OCI-LY3 (cell line): ENCODE measurements around the gene MIEF1.

Experiments
- H2AFZ ChIP-seq: fragments of 200-600, 300-600 bp; shearing (Covaris generic); 2 replicates; pipeline ENCODE4 v1.6.0; 2014; ENCODE audit warnings: antibody characterized with exemption, low read depth, low read length
- H3K27ac ChIP-seq: fragments of 200-600, 300-600 bp; sonication (generic); 2 replicates; pipeline ENCODE4 v1.5.1; 2014; ENCODE audit warnings: mild to moderate bottlenecking, low read length, moderate library complexity, mixed read lengths
- H3K27me3 ChIP-seq: fragments of 200-600, 300-600 bp; sonication (generic); 2 replicates; pipeline ENCODE4 v1.6.1; 2014; ENCODE audit warnings: low read depth, low read length, mixed read lengths
- H3K36me3 ChIP-seq: fragments of 200-600, 300-600 bp; sonication (generic); replicated peaks from 2 replicates; pipeline ENCODE3; 2014; ENCODE audit warnings: low read depth, low read length, mixed read lengths
- H3K4me1 ChIP-seq: fragments of 300-600, 200-600 bp; sonication (generic); 2 replicates; pipeline ENCODE4 v1.6.1; 2014; ENCODE audit warnings: low read length, mixed read lengths
- H3K4me2 ChIP-seq: fragments of 200-600, 300-600 bp; sonication (generic); 2 replicates; pipeline ENCODE4 v1.6.1; 2014; ENCODE audit warnings: low read length, mixed read lengths
- H3K4me3 ChIP-seq: fragments of 300-600, 200-600 bp; sonication (generic); 2 replicates; pipeline ENCODE4 v1.5.1; 2014; ENCODE audit warnings: antibody characterized with exemption, mild to moderate bottlenecking, low read length, moderate library complexity
- H3K79me2 ChIP-seq: fragments of 300-600, 200-600 bp; shearing (Covaris generic); 2 replicates; pipeline ENCODE4 v1.6.1; 2014; ENCODE audit warnings: mild to moderate bottlenecking, low read length, mixed read lengths
- H3K9ac ChIP-seq: fragments of 300-600, 200-600 bp; shearing (Covaris generic); 2 replicates; pipeline ENCODE4 v1.6.0; 2014; ENCODE audit warnings: mild to moderate bottlenecking, low read length, moderate library complexity
- H3K9me3 ChIP-seq: fragments of 200-600, 300-600 bp; shearing (Covaris generic); 2 replicates; pipeline ENCODE4 v1.6.1; 2014; ENCODE audit warnings: low read length, mixed read lengths; ENCODE audit not compliant: insufficient read depth
- H4K20me1 ChIP-seq: fragments of 200-600, 300-600 bp; sonication (generic); 2 replicates; pipeline ENCODE4 v1.6.1; 2016; ENCODE audit warnings: low read length, mixed read lengths; ENCODE audit not compliant: insufficient read depth
- CTCF ChIP-seq: fragments of 200-600, 300-600 bp; sonication (generic); IDR thresholded peaks from 2 replicates; pipeline ENCODE4 v1.5.1; 2014; ENCODE audit warnings: antibody characterized with exemption, low read length, low read depth
- EZH2phosphoT487 ChIP-seq: fragments of 200-600 bp; shearing (Covaris generic); IDR thresholded peaks from 2 replicates; pipeline ENCODE4 v1.6.1; 2018; ENCODE audit warnings: antibody characterized with exemption, mixed run types, low read depth

Gene MIEF1

GRCh38 chr22:39559456-39560105 is 57.5 kb downstream of the MIEF1 start:
- H3K79me2 ChIP-seq = no peaks in the 10 kb centered on the region
- H3K27me3 ChIP-seq = peaks cover 9% of the 10 kb centered on the region; the same call in 1 of the 2 replicates
- no peak overlapping the region for H3K4me3 ChIP-seq
- H3K4me1 ChIP-seq = no peaks in the 10 kb centered on the region
- H3K9ac ChIP-seq = no peak overlapping the region
- H3K36me3 ChIP-seq = no peaks in the 10 kb centered on the region
- H3K4me2 ChIP-seq = no peak overlapping the region
- peaks cover 6% of the 10 kb centered on the region; the same call in 1 of the 2 replicates for H3K9me3 ChIP-seq
- no peak for TF ChIP-seq EZH2phosphoT487
- peak; percentile 82 for TF ChIP-seq CTCF
- no peak overlapping the region for H2AFZ ChIP-seq
- H3K27ac ChIP-seq = no peak overlapping the region
- H4K20me1 ChIP-seq = no peaks in the 10 kb centered on the region

GRCh38 chr22:39560127-39560526 is 58.0 kb downstream of the MIEF1 start:
- H4K20me1 ChIP-seq = no peaks in the 10 kb centered on the region
- TF ChIP-seq CTCF = no peak
- TF ChIP-seq EZH2phosphoT487 = no peak
- no peak overlapping the region for H2AFZ ChIP-seq
- H3K4me1 ChIP-seq = no peaks in the 10 kb centered on the region
- peaks cover 9% of the 10 kb centered on the region; the same call in 1 of the 2 replicates for H3K27me3 ChIP-seq
- H3K36me3 ChIP-seq = no peaks in the 10 kb centered on the region
- no peak overlapping the region for H3K4me2 ChIP-seq
- no peaks in the 10 kb centered on the region for H3K79me2 ChIP-seq
- peaks cover 6% of the 10 kb centered on the region; the same call in 1 of the 2 replicates for H3K9me3 ChIP-seq
- no peak overlapping the region for H3K4me3 ChIP-seq
- H3K9ac ChIP-seq = no peak overlapping the region
- no peak overlapping the region for H3K27ac ChIP-seq

- TF ChIP-seq EZH2phosphoT487 = no peak
- TF ChIP-seq CTCF = no peak
- no peaks in the 10 kb centered on the region for H3K36me3 ChIP-seq
These were observed 60.9 kb downstream of the MIEF1 start for GRCh38 chr22:39562839-39563489.

GRCh38 chr22:39563571-39564428 is 61.7 kb downstream of the MIEF1 start:
- H3K36me3 ChIP-seq = no peaks in the 10 kb centered on the region
- no peak overlapping the region for H2AFZ ChIP-seq

More at GRCh38 chr22:39562839-39563489, 60.9 kb downstream of the MIEF1 start:
- Histone ChIP-seq H3K27me3 (no peaks in the 10 kb centered on the region), H3K27ac (no peak overlapping the region), H3K4me2 (no peak overlapping the region), H3K9me3 (peaks cover 6% of the 10 kb centered on the region; the same call in 1 of the 2 replicates), H3K79me2 (no peaks in the 10 kb centered on the region), H2AFZ (no peak overlapping the region), H3K9ac (no peak overlapping the region), H3K4me3 (no peak overlapping the region), H4K20me1 (no peaks in the 10 kb centered on the region), H3K4me1 (no peaks in the 10 kb centered on the region)

More at GRCh38 chr22:39563571-39564428, 61.7 kb downstream of the MIEF1 start:
- H3K4me2 ChIP-seq = no peak overlapping the region
- no peak overlapping the region for H3K4me3 ChIP-seq
- peaks cover 6% of the 10 kb centered on the region; the same call in 1 of the 2 replicates for H3K9me3 ChIP-seq
- no peaks in the 10 kb centered on the region for H3K4me1 ChIP-seq
- no peaks in the 10 kb centered on the region for H3K27me3 ChIP-seq
- H4K20me1 ChIP-seq = no peaks in the 10 kb centered on the region
- H3K79me2 ChIP-seq = no peaks in the 10 kb centered on the region
- no peak overlapping the region for H3K9ac ChIP-seq
- TF ChIP-seq EZH2phosphoT487 = no peak
- no peak for TF ChIP-seq CTCF
- H3K27ac ChIP-seq = no peak overlapping the region
